Stimulated activated CD4-positive, alpha-beta T cell treated with anti-CD3 and anti-CD28 coated beads, Interleukin-1b, Interleukin-23, amount 100 ng/mL, for 24 hours (primary cell): ENCODE data around the gene SEPTIN11.
"Not testable (repeated sequence)": the region's sequence is repeated elsewhere in the genome, so short reads cannot be mapped to it uniquely, and the experiment has no call there.

Source experiments
- DNase-seq, 4 experiments: peaks; one replicate each; pipeline ENCODE4 v3.0.0-alpha.2; 2020; ENCODE audit warnings: low read depth in 4 of 4, low spot score in 1 of 4

SEPTIN11 gene

GRCh38 chr4:76951672-76952010 is 2.1 kb downstream of the SEPTIN11 start:
- DNase-seq: no peak

- no peak for DNase-seq
Measured at GRCh38 chr4:76952071-76952470, 2.5 kb downstream of the SEPTIN11 start.

- no peak for DNase-seq
Measured at GRCh38 chr4:76952656-76953582, 3.4 kb downstream of the SEPTIN11 start.

GRCh38 chr4:76953956-76954355 is 4.4 kb downstream of the SEPTIN11 start:
- DNase-seq: no peak

GRCh38 chr4:76954489-76954888 is 4.9 kb downstream of the SEPTIN11 start:
- DNase-seq: no peak

- no peak for DNase-seq
Measured at GRCh38 chr4:76955182-76955581, 5.6 kb downstream of the SEPTIN11 start.

- no peak for DNase-seq
Measured at GRCh38 chr4:76957004-76957738, 7.6 kb downstream of the SEPTIN11 start.

- no peak for DNase-seq
Measured at GRCh38 chr4:76958891-76959290, 9.3 kb downstream of the SEPTIN11 start.

- no peak for DNase-seq
Measured at GRCh38 chr4:76960014-76960413, 10.5 kb downstream of the SEPTIN11 start.

GRCh38 chr4:76962406-76963130 is 13.0 kb downstream of the SEPTIN11 start:
- DNase-seq: no peak

- no peak for DNase-seq
Measured at GRCh38 chr4:76963131-76963750, 13.7 kb downstream of the SEPTIN11 start.

GRCh38 chr4:76963927-76964326 is 14.4 kb downstream of the SEPTIN11 start:
- not testable (repeated sequence) for DNase-seq

GRCh38 chr4:76964769-76965168 is 15.2 kb downstream of the SEPTIN11 start:
- no peak for DNase-seq

- DNase-seq: no peak
Measured at GRCh38 chr4:76965866-76966579, 16.5 kb downstream of the SEPTIN11 start.

- no peak for DNase-seq
Measured at GRCh38 chr4:76968937-76969336, 19.4 kb downstream of the SEPTIN11 start.

- DNase-seq: no peak
Measured at GRCh38 chr4:76969495-76969894, 19.9 kb downstream of the SEPTIN11 start.

GRCh38 chr4:76969941-76970529 is 20.5 kb downstream of the SEPTIN11 start:
- DNase-seq: no peak

- DNase-seq: no peak
Measured at GRCh38 chr4:76972306-76972705, 22.8 kb downstream of the SEPTIN11 start.

GRCh38 chr4:76974150-76974549 is 24.6 kb downstream of the SEPTIN11 start:
- DNase-seq: no peak

GRCh38 chr4:76977113-76977512 is 27.6 kb downstream of the SEPTIN11 start:
- DNase-seq: no peak
